Hepatocyte (in vitro differentiated cells): ENCODE measurements around the gene SYNPO2. TPM values are rescaled to one million over a fixed set of nuclear protein-coding genes. Genes with fewer than 3 reads are reported as not detected.

Experiments
- DNase-seq: peaks from one replicate; pipeline ENCODE4 v3.0.0-alpha.2; 2016; ENCODE audit warnings: low spot score
- H2AFZ ChIP-seq: fragments of 200-600 bp; sonication (generic); 2 replicates; pipeline ENCODE4 v1.6.0; 2016; ENCODE audit warnings: antibody characterized with exemption, mild to moderate bottlenecking
- H3K27ac ChIP-seq: fragments of 200-600 bp; sonication (generic); 2 replicates; pipeline ENCODE4 v1.5.1; 2016; ENCODE audit warnings: mild to moderate bottlenecking
- H3K27me3 ChIP-seq: fragments of 200-600 bp; sonication (generic); 2 replicates; pipeline ENCODE4 v1.6.1; 2016
- H3K36me3 ChIP-seq: fragments of 200-600 bp; sonication (generic); replicated peaks from 2 replicates; pipeline ENCODE4 v1.5.1; 2016; ENCODE audit warnings: low read depth; ENCODE audit not compliant: insufficient read depth
- H3K4me1 ChIP-seq: fragments of 200-600 bp; sonication (generic); 2 replicates; pipeline ENCODE4 v1.5.1; 2016; ENCODE audit warnings: mild to moderate bottlenecking, moderate library complexity; ENCODE audit not compliant: insufficient read depth
- H3K4me2 ChIP-seq: fragments of 200-600 bp; sonication (generic); 2 replicates; pipeline ENCODE4 v1.6.0; 2016
- H3K4me3 ChIP-seq: fragments of 200-600 bp; sonication (generic); 2 replicates; pipeline ENCODE4 v1.5.1; 2016; ENCODE audit warnings: mild to moderate bottlenecking
- H3K79me2 ChIP-seq: fragments of 200-600 bp; sonication (generic); 2 replicates; pipeline ENCODE4 v1.6.0; 2017; ENCODE audit warnings: mild to moderate bottlenecking
- H3K9me2 ChIP-seq: fragments of 200-600 bp; sonication (generic); replicated peaks from 2 replicates; pipeline ENCODE4 v1.6.0; 2017; ENCODE audit warnings: mild to moderate bottlenecking; ENCODE audit not compliant: insufficient read depth
- H3K9me3 ChIP-seq: fragments of 200-600 bp; sonication (generic); 2 replicates; pipeline ENCODE4 v1.5.1; 2016; ENCODE audit warnings: low read depth, mild to moderate bottlenecking
- H4K20me1 ChIP-seq: fragments of 200-600 bp; sonication (generic); 2 replicates; pipeline ENCODE4 v1.6.0; 2016; ENCODE audit warnings: mild to moderate bottlenecking; ENCODE audit not compliant: insufficient read depth, poor library complexity, severe bottlenecking
- CTCF ChIP-seq: fragments of 200-600 bp; sonication (generic); IDR thresholded peaks from 2 replicates; pipeline ENCODE4 v1.5.1; 2016; ENCODE audit warnings: antibody characterized with exemption, mild to moderate bottlenecking; ENCODE audit not compliant: poor library complexity
- EZH2 ChIP-seq: fragments of 200-600 bp; sonication (generic); IDR thresholded peaks from 2 replicates; pipeline ENCODE4 v1.6.1; 2016; ENCODE audit warnings: antibody characterized with exemption, mild to moderate bottlenecking, borderline replicate concordance
- EZH2phosphoT487 ChIP-seq: fragments of 200-600 bp; sonication (generic); IDR thresholded peaks from one replicate; pipeline ENCODE4 v1.6.1; 2018; ENCODE audit warnings: antibody characterized with exemption, mild to moderate bottlenecking, low read depth, moderate library complexity; ENCODE audit not compliant: unreplicated experiment, severe bottlenecking
- WGBS: methylation state at CpG from one replicate; pipeline ENCODE4 v1.1.6; 2016; ENCODE audit warnings: low lambda C conversion rate; ENCODE audit errors: missing lambda C conversion rate; 5-methylcytosine and 5-hydroxymethylcytosine counted together
- polyA plus RNA-seq: library from polyadenylated mRNA; unstranded; fragments of >200 nt; fragmentation: Nextera tagmentation; extraction: Ambion mirVana; gene quantifications from 2 replicates; pipeline ENCODE4 v1.2.1, GENCODE V29; 2016
- total RNA-seq: library from RNA; depleted of rRNA; stranded (reverse); fragments of >200 nt; gene quantifications from 2 replicates; pipeline ENCODE4 v1.2.3, GENCODE V29; 2014

The SYNPO2 gene
- total and polyA plus RNA-seq, 2 experiments from 2014 or later: 3.5 to 12.6 TPM

GRCh38 chr4:119032921-119033685 lies 144.4 kb downstream of the SYNPO2 start:
- peaks cover 4% of the 10 kb centered on the region for H3K4me1 ChIP-seq
- H3K9me2 ChIP-seq: no peaks in the 10 kb centered on the region
- H3K36me3 ChIP-seq: no peaks in the 10 kb centered on the region
- H3K9me3 ChIP-seq: no peaks in the 10 kb centered on the region
- no peaks in the 10 kb centered on the region for H3K79me2 ChIP-seq
- H3K27me3 ChIP-seq: no peaks in the 10 kb centered on the region
- no peak for DNase-seq
- H3K4me2 ChIP-seq: no peak overlapping the region
- H2AFZ ChIP-seq: no peak overlapping the region
- no peak overlapping the region for H3K4me3 ChIP-seq
- no peak for TF ChIP-seq EZH2phosphoT487
- no peak for TF ChIP-seq EZH2
- no peak for TF ChIP-seq CTCF
- 82% methylated on average over 6 of the region's 6 CpGs for WGBS
- no peak overlapping the region for H3K27ac ChIP-seq
- no peaks in the 10 kb centered on the region for H4K20me1 ChIP-seq

- no peaks in the 10 kb centered on the region for H3K27me3 ChIP-seq
- H4K20me1 ChIP-seq: no peaks in the 10 kb centered on the region
- DNase-seq: no peak
- TF ChIP-seq CTCF (no peak), EZH2 (no peak), EZH2phosphoT487 (no peak)
- H3K4me3 ChIP-seq: no peak overlapping the region
- H3K4me2 ChIP-seq: no peak overlapping the region
- WGBS: 79% methylated on average over 4 of the region's 4 CpGs
- H3K4me1 ChIP-seq: peaks cover 4% of the 10 kb centered on the region
- H2AFZ ChIP-seq: no peak overlapping the region
- H3K9me2 ChIP-seq: no peaks in the 10 kb centered on the region
- no peaks in the 10 kb centered on the region for H3K9me3 ChIP-seq
- no peak overlapping the region for H3K27ac ChIP-seq
- no peaks in the 10 kb centered on the region for H3K79me2 ChIP-seq
- no peaks in the 10 kb centered on the region for H3K36me3 ChIP-seq
These were observed 145.8 kb downstream of the SYNPO2 start for GRCh38 chr4:119034276-119035008.

- no peaks in the 10 kb centered on the region for H3K27me3 ChIP-seq
- no peak overlapping the region for H2AFZ ChIP-seq
- no peak overlapping the region for H3K27ac ChIP-seq
- no peaks in the 10 kb centered on the region for H3K9me3 ChIP-seq
- no peak overlapping the region for H3K4me3 ChIP-seq
- DNase-seq: no peak
- TF ChIP-seq EZH2 (no peak), EZH2phosphoT487 (no peak), CTCF (no peak)
- H3K4me2 ChIP-seq: no peak overlapping the region
- H3K36me3 ChIP-seq: no peaks in the 10 kb centered on the region
- H3K79me2 ChIP-seq: no peaks in the 10 kb centered on the region
- H3K4me1 ChIP-seq: peaks cover 12% of the 10 kb centered on the region
- no peaks in the 10 kb centered on the region for H4K20me1 ChIP-seq
- no peaks in the 10 kb centered on the region for H3K9me2 ChIP-seq
- 88% methylated on average over 8 of the region's 8 CpGs for WGBS
These were observed 147.5 kb downstream of the SYNPO2 start for GRCh38 chr4:119035951-119036737.
